NCI-H2081 treated with DMSO at 0.1 percent for 48 hours (cell line): ENCODE results near the gene IGFALS.

Experiments
- DNase-seq: peaks from one replicate; lab custom pipeline; 2025; lab: John Stamatoyannopoulos, UW

The IGFALS gene

GRCh38 chr16:1766231-1766630, 27.3 kb downstream of the IGFALS start:
- DNase-seq, result no peak

- no peak for DNase-seq
Measured at GRCh38 chr16:1765826-1766225, 27.7 kb downstream of the IGFALS start.

GRCh38 chr16:1764971-1765370, 28.5 kb downstream of the IGFALS start:
- DNase-seq, result no peak

GRCh38 chr16:1763521-1764511, 29.7 kb downstream of the IGFALS start:
- DNase-seq, result no peak

GRCh38 chr16:1762879-1763520, 30.5 kb downstream of the IGFALS start:
- DNase-seq, result no peak

GRCh38 chr16:1762196-1762878, 31.2 kb downstream of the IGFALS start:
- DNase-seq, result no peak

GRCh38 chr16:1761751-1762150, 31.8 kb downstream of the IGFALS start:
- no peak for DNase-seq

GRCh38 chr16:1760911-1761310, 32.6 kb downstream of the IGFALS start:
- no peak for DNase-seq

- no peak for DNase-seq
Measured at GRCh38 chr16:1759511-1759910, 34.0 kb downstream of the IGFALS start.

- no peak for DNase-seq
Measured at GRCh38 chr16:1758923-1759322, 34.6 kb downstream of the IGFALS start.

- DNase-seq, result no peak
Measured at GRCh38 chr16:1757714-1758461, 35.6 kb downstream of the IGFALS start.

- DNase-seq, result no peak
Measured at GRCh38 chr16:1754204-1754603, 39.3 kb downstream of the IGFALS start.

GRCh38 chr16:1752853-1753252, 40.7 kb downstream of the IGFALS start:
- no peak for DNase-seq

- DNase-seq, result no peak
Measured at GRCh38 chr16:1751946-1752345, 41.6 kb downstream of the IGFALS start.

GRCh38 chr16:1749152-1750117, 44.1 kb downstream of the IGFALS start:
- DNase-seq, result no peak

- no peak for DNase-seq
Measured at GRCh38 chr16:1747934-1748333, 45.6 kb downstream of the IGFALS start.

GRCh38 chr16:1746693-1747195, 46.8 kb downstream of the IGFALS start:
- DNase-seq, result no peak

GRCh38 chr16:1745900-1746692, 47.4 kb downstream of the IGFALS start:
- DNase-seq, result no peak

- no peak for DNase-seq
Measured at GRCh38 chr16:1745181-1745899, 48.2 kb downstream of the IGFALS start.
